ENCODE results near the gene VTI1A.

The VTI1A gene

DNA sequence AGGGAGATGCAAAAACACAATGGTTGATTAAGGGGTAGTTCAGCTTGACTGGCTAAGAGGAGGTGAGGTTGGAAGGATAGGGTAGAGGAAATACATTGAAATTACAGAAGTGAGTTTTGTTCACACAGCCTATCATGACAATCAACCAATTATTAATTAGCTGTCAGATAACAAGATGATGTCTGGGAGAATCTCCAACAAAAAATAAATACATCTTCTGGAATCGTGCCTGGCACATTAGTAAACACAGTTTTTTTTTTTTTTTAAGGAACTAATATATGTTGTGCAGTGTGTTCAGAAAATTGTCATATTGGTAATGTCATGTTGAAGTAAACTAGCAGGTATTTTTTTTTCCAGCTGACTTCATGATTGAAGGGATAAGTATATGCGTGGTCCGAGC is 171.8 kb downstream of the VTI1A start:
- CTCF ChIA-PET: no interaction called here
- TF ChIP-seq, protein P1, sequence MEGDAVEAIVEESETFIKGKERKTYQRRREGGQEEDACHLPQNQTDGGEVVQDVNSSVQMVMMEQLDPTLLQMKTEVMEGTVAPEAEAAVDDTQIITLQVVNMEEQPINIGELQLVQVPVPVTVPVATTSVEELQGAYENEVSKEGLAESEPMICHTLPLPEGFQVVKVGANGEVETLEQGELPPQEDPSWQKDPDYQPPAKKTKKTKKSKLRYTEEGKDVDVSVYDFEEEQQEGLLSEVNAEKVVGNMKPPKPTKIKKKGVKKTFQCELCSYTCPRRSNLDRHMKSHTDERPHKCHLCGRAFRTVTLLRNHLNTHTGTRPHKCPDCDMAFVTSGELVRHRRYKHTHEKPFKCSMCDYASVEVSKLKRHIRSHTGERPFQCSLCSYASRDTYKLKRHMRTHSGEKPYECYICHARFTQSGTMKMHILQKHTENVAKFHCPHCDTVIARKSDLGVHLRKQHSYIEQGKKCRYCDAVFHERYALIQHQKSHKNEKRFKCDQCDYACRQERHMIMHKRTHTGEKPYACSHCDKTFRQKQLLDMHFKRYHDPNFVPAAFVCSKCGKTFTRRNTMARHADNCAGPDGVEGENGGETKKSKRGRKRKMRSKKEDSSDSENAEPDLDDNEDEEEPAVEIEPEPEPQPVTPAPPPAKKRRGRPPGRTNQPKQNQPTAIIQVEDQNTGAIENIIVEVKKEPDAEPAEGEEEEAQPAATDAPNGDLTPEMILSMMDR (IDR thresholded peaks at IDR 0.05; ENCODE audit: control extremely low read depth, extremely low read depth, low read depth, missing control alignments): no peak
- POLR2A ChIA-PET: no interaction called here
- no peak for DNase-seq (ENCODE audit: extremely low spot score)

DNA sequence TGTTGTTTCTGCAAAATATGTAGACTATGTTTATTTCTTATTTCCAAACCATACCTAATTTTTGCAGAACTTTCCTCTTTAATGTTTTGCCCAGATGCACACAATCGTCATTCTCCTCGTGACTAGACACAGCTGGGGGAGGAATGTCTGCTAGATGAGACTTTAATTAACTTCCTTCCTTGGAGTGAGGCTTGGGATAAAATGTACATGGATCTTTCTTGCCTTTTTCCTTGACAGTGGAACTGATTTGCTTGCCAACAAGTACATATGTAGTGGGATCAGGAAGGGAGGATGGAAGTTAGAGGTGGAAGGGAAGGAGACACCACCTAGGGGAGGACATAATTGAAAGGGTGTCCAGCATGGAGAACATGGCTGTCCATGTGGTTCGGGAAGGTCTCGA is 172.5 kb downstream of the VTI1A start:
- DNase-seq (ENCODE audit: extremely low spot score): no peak
- TF ChIP-seq, protein P1 (IDR thresholded peaks at IDR 0.05; ENCODE audit: control extremely low read depth, extremely low read depth, low read depth, missing control alignments): no peak
- ChIA-PET POLR2A (no interaction called here), CTCF (interaction anchor here (1.0 kb wide), 1 partner anchor 12 kb away, joined by 4 read pairs; no protein-coding TSS in a partner anchor)

DNA sequence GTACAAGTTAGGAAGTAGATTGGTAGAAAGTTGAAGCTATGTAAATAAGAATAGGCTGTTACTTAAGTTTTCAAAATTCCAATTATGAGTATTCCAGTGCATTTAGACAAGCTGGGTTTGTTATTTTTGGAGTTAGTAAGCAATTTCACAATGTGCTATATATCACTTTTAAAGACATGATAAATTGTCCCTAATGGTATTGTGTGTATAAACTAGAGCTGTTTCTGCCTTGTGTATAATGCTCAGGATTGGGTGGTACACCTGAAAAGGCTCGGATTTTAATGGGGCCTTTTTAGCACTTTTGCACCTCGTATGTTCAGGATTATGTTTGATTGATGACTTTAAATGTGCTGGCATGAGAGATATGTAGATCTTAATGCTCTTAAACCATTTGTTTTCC is 175.8 kb downstream of the VTI1A start:
- CTCF ChIA-PET: no interaction called here

DNA sequence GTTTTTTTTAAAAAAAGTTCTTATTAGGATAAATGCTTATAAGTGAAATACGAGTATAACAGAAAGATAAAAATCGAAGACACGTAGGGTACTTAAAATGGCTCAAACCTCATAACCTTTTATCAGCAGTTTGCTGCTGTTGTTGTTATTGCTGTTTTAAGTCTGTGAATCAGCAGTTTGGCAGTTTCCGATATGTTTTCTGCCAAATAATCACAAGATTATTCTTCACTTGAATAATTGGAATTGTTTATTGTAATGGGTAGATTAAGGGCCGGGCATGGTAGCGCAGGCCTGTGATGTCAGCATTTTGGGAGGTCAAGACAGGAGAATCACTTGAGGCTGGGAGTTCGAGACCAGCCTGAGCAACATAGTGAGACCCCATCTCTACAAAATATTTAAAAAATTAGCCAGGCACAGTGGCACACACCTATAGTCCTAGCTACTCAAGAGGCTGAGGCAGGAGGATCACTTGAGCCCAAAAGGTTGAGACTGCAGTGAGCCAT is 177.6 kb downstream of the VTI1A start:
- no peak for DNase-seq (ENCODE audit: extremely low spot score)
- ChIA-PET CTCF (no interaction called here), POLR2A (interaction anchor here (0.6 kb wide), 1 partner anchor 175 kb away, joined by 4 read pairs; no protein-coding TSS in a partner anchor)
- TF ChIP-seq, protein P1 (IDR thresholded peaks at IDR 0.05; ENCODE audit: control extremely low read depth, extremely low read depth, low read depth, missing control alignments): no peak

More for the DNA sequence above, 175.8 kb downstream of the VTI1A start:
- TF ChIP-seq, protein P1 (IDR thresholded peaks at IDR 0.05; ENCODE audit: control extremely low read depth, extremely low read depth, low read depth, missing control alignments): no peak
- no peak for DNase-seq (ENCODE audit: extremely low spot score)
- POLR2A ChIA-PET: no interaction called here

DNA sequence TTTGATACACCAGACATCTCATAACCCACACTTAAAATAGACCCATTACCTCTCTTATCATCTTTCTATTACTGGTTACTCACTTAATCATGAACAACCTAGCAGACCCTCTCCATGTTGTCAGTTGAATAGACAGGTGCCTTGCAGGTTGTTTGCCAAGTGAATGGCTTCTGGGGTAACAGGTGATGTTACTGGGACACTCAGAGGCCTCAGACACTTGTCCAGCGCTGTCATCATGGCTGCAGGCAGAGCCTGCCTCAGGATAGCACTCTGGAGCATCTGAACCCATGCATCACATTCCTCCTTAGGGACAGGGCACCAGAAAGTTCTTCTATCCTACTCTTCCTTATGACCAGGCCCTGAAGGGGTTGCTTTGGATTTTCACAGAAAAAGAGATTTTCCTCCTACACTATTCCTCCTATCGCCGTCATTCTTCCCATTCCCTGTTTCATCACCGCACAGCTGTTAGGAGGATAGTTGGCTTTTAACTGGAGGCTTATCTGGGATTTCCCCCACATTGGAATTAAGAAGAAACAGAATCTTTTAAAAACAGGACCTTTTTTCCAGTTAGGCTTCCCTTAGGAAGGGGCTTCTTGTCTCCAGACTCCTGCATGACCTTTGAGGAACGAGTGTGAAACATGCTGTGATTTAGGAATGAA is 182.1 kb downstream of the VTI1A start:
- POLR2A ChIA-PET: no interaction called here
- CTCF ChIA-PET: no interaction called here
- TF ChIP-seq, protein P1 (IDR thresholded peaks at IDR 0.05; ENCODE audit: control extremely low read depth, extremely low read depth, low read depth, missing control alignments): no peak

DNA sequence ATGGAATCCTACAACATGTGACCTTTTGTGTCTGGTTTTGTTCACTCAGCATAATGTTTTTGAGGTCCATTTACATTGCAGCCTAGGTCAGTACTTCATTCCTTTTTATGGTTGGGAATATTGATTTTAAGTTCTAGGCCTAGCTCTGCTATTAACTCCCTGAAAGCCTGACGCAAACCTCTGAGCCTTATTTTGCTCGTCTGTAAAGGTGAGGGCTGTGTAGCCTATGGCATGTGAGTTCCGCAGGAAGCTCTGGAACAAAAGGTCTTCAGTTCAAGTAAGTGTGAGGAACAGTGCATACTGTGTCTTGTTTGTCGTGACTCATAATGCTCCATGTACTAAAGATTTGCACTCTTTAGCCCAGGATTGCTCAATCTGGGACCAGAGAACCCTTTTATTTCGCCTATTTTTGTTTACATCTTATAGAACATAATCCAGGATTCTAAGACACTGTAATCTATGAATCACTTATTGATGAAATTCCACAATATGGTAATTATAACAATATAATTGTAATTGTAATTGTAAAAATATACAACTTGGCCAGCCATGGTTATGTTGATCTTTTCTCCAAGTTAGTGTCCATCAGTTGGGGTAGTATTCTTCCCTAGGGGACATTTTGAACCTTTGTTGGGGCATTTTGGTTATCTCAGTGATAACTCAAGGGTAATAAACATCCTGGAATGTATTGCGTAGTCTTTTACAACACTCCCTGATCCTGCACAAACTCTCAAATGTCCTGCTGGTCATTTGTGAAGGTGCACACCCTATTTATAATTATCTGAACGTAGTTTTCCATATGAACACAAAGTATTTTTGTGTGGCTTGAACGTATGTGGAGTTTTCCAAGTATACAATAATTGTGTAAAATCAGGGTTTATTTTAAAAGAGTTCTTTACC is 184.7 kb downstream of the VTI1A start:
- TF ChIP-seq, protein P1 (IDR thresholded peaks at IDR 0.05; ENCODE audit: control extremely low read depth, extremely low read depth, low read depth, missing control alignments): no peak

More for the DNA sequence above, 182.1 kb downstream of the VTI1A start:
- DNase-seq (ENCODE audit: extremely low spot score): no peak

More for the DNA sequence above, 184.7 kb downstream of the VTI1A start:
- CTCF ChIA-PET: interaction anchor here (1.0 kb wide), 1 partner anchor 12 kb away, joined by 4 read pairs; no protein-coding TSS in a partner anchor
- POLR2A ChIA-PET: no interaction called here
- no peak for DNase-seq (ENCODE audit: extremely low spot score)
